H9 (cell line): ENCODE measurements around the gene ZNF652. TPM values are rescaled to one million over a fixed set of nuclear protein-coding genes. Genes with fewer than 3 reads are reported as not detected.

ENCODE experiments used
- DNase-seq: peaks from one replicate; pipeline ENCODE4 v3.0.0-alpha.2; 2017
- H2AFZ ChIP-seq: one replicate; pipeline ENCODE4 v1.6.1; 2013; ENCODE audit warnings: mild to moderate bottlenecking, low read length, control low read depth, moderate library complexity
- H2AK5ac ChIP-seq: 2 replicates; pipeline ENCODE4 v1.6.1; 2013; ENCODE audit warnings: low read length, control low read depth, mixed read lengths; ENCODE audit not compliant: insufficient read length
- H2BK120ac ChIP-seq: one replicate; pipeline ENCODE4 v1.6.1; 2013; ENCODE audit warnings: low read depth, mild to moderate bottlenecking, low read length, control low read depth, inconsistent platforms; ENCODE audit not compliant: poor library complexity, severe bottlenecking
- H2BK12ac ChIP-seq: 2 replicates; pipeline ENCODE4 v1.6.1; 2013; ENCODE audit warnings: low read length, control low read depth, mixed read lengths, low read depth; ENCODE audit not compliant: insufficient read length
- H2BK15ac ChIP-seq: 2 replicates; pipeline ENCODE4 v1.6.1; 2013; ENCODE audit warnings: low read depth, low read length, control low read depth
- H2BK20ac ChIP-seq: one replicate; pipeline ENCODE4 v1.6.1; 2013; ENCODE audit warnings: low read depth, mild to moderate bottlenecking, low read length, control low read depth, inconsistent platforms; ENCODE audit not compliant: poor library complexity, severe bottlenecking
- H2BK5ac ChIP-seq: 2 replicates; pipeline ENCODE4 v1.6.1; 2013; ENCODE audit warnings: low read length, control low read depth, mixed read lengths; ENCODE audit not compliant: insufficient read length
- H3K14ac ChIP-seq: 2 replicates; pipeline ENCODE4 v1.6.1; 2013; ENCODE audit warnings: low read length, control low read depth; ENCODE audit not compliant: insufficient read depth
- H3K18ac ChIP-seq: 2 replicates; pipeline ENCODE4 v1.6.1; 2013; ENCODE audit warnings: low read depth, mild to moderate bottlenecking, mixed read lengths, low read length, control low read depth; ENCODE audit not compliant: insufficient read length
- H3K23ac ChIP-seq: 2 replicates; pipeline ENCODE4 v1.6.1; 2013; ENCODE audit warnings: low read length, control low read depth, mixed read lengths, low read depth; ENCODE audit not compliant: insufficient read length
- H3K23me2 ChIP-seq: 2 replicates; pipeline ENCODE4 v1.6.1; 2013; ENCODE audit warnings: low read depth, mild to moderate bottlenecking, mixed read lengths, low read length, control low read depth; ENCODE audit not compliant: insufficient read length, poor library complexity, severe bottlenecking
- H3K27ac ChIP-seq: 2 replicates; pipeline ENCODE4 v1.5.1; 2013; ENCODE audit warnings: low read length, control low read depth, mixed read lengths, low read depth; ENCODE audit not compliant: insufficient read length
- H3K27me3 ChIP-seq: 2 replicates; pipeline ENCODE4 v1.6.1; 2013; ENCODE audit warnings: low read length, control low read depth, inconsistent platforms; ENCODE audit not compliant: insufficient read depth
- H3K4ac ChIP-seq: 2 replicates; pipeline ENCODE4 v1.6.1; 2013; ENCODE audit warnings: low read depth, mild to moderate bottlenecking, control low read depth, inconsistent platforms, low read length, moderate library complexity
- H3K4me1 ChIP-seq: 2 replicates; pipeline ENCODE4 v1.6.1; 2013; ENCODE audit warnings: low read length, control low read depth, inconsistent platforms; ENCODE audit not compliant: insufficient read depth
- H3K4me2 ChIP-seq: 2 replicates; pipeline ENCODE4 v1.6.1; 2013; ENCODE audit warnings: low read length, control low read depth, mixed read lengths; ENCODE audit not compliant: insufficient read length, insufficient read depth
- H3K56ac ChIP-seq: 2 replicates; pipeline ENCODE4 v1.6.1; 2013; ENCODE audit warnings: low read depth, mild to moderate bottlenecking, mixed read lengths, low read length, control low read depth; ENCODE audit not compliant: insufficient read length
- H3K79me1 ChIP-seq: 2 replicates; pipeline ENCODE4 v1.6.1; 2013; ENCODE audit warnings: low read depth, mild to moderate bottlenecking, moderate library complexity, low read length, control low read depth, inconsistent platforms; ENCODE audit not compliant: insufficient read depth, poor library complexity, severe bottlenecking
- H3K79me2 ChIP-seq: 2 replicates; pipeline ENCODE4 v1.6.1; 2013; ENCODE audit warnings: low read length, control low read depth, inconsistent platforms; ENCODE audit not compliant: insufficient read depth
- H3K9ac ChIP-seq: 2 replicates; pipeline ENCODE4 v1.6.1; 2013; ENCODE audit warnings: low read length, control low read depth, mixed read lengths; ENCODE audit not compliant: insufficient read length; ENCODE audit errors: extremely low read depth
- H3K9me3 ChIP-seq: one replicate; pipeline ENCODE4 v1.6.1; 2013; ENCODE audit warnings: low read depth, low read length, inconsistent platforms; ENCODE audit not compliant: control insufficient read depth
- H3T11ph ChIP-seq: one replicate; pipeline ENCODE4 v1.6.1; 2013; ENCODE audit warnings: mild to moderate bottlenecking, low read length, control low read depth, inconsistent platforms
- H4K20me1 ChIP-seq: one replicate; pipeline ENCODE4 v1.6.1; 2013; ENCODE audit not compliant: control insufficient read depth, insufficient read length, insufficient read depth
- H4K5ac ChIP-seq: 2 replicates; pipeline ENCODE4 v1.6.1; 2013; ENCODE audit warnings: low read depth, mild to moderate bottlenecking, mixed read lengths, low read length, control low read depth; ENCODE audit not compliant: insufficient read length
- H4K8ac ChIP-seq: replicated peaks from 2 replicates; pipeline ENCODE4 v1.6.1; 2013; ENCODE audit warnings: low read length, control low read depth, mixed read lengths, low read depth; ENCODE audit not compliant: insufficient read length
- H4K91ac ChIP-seq: 2 replicates; pipeline ENCODE4 v1.6.1; 2013; ENCODE audit warnings: low read depth, mild to moderate bottlenecking, moderate library complexity, mixed read lengths, low read length, control low read depth; ENCODE audit not compliant: insufficient read length
- H3K27ac Mint-ChIP-seq, 3 experiments: 2 replicates in 2 of 3; 3 replicates in 1 of 3; pipeline ENCODE4 v1.8.0; 2020 to 2021; ENCODE audit warnings: mixed read lengths in 3 of 3, mild to moderate bottlenecking in 1 of 3, moderate library complexity in 1 of 3
- H3K27me3 Mint-ChIP-seq: 2 replicates; pipeline ENCODE4 v1.8.0; 2021; ENCODE audit warnings: low read depth, mild to moderate bottlenecking, moderate library complexity, mixed read lengths
- H3K36me3 Mint-ChIP-seq, 3 experiments: 2 replicates in 2 of 3; 3 replicates in 1 of 3; pipeline ENCODE4 v1.8.0; 2020 to 2021; ENCODE audit warnings: low read depth in 3 of 3, mixed read lengths in 3 of 3; ENCODE audit not compliant: insufficient read depth in 1 of 3
- H3K4me1 Mint-ChIP-seq, 2 experiments: 2 replicates each; pipeline ENCODE4 v1.8.0; 2020; ENCODE audit warnings: mixed read lengths in 2 of 2
- H3K4me3 Mint-ChIP-seq, 2 experiments: 2 replicates in 1 of 2; 3 replicates in 1 of 2; pipeline ENCODE4 v1.8.0; 2020 to 2021; ENCODE audit warnings: mild to moderate bottlenecking in 2 of 2, mixed read lengths in 2 of 2, moderate library complexity in 1 of 2
- H3K9me3 Mint-ChIP-seq, 2 experiments: 2 replicates in 1 of 2; 3 replicates in 1 of 2; pipeline ENCODE4 v1.8.0; 2020; ENCODE audit warnings: mild to moderate bottlenecking in 2 of 2, mixed read lengths in 2 of 2, moderate library complexity in 1 of 2
- WGBS: extraction: QIAGEN DNeasy Blood & Tissue Kit; methylation state at CpG from one replicate; pipeline ENCODE4 v1.1.7; 2013; ENCODE audit warnings: missing lambda C conversion rate, low lambda C conversion rate, mixed read lengths; ENCODE audit not compliant: insufficient read length; ENCODE audit errors: extremely low coverage; 5-methylcytosine and 5-hydroxymethylcytosine counted together
- total RNA-seq: library from RNA; stranded (reverse); gene quantifications from 2 replicates; pipeline ENCODE4 v1.2.1, GENCODE V29; 2021
- TF ChIP-seq, protein P1 (sequence below): fragments of 200-600 bp; sonication (generic); conservative IDR thresholded peaks from 3 replicates; pipeline ENCODE4 v1.8.0; 2021; ENCODE audit warnings: antibody characterized with exemption, mild to moderate bottlenecking

Gene ZNF652
- total RNA-seq, 1 experiment from 2014 or later: 33.6 TPM

DNA sequence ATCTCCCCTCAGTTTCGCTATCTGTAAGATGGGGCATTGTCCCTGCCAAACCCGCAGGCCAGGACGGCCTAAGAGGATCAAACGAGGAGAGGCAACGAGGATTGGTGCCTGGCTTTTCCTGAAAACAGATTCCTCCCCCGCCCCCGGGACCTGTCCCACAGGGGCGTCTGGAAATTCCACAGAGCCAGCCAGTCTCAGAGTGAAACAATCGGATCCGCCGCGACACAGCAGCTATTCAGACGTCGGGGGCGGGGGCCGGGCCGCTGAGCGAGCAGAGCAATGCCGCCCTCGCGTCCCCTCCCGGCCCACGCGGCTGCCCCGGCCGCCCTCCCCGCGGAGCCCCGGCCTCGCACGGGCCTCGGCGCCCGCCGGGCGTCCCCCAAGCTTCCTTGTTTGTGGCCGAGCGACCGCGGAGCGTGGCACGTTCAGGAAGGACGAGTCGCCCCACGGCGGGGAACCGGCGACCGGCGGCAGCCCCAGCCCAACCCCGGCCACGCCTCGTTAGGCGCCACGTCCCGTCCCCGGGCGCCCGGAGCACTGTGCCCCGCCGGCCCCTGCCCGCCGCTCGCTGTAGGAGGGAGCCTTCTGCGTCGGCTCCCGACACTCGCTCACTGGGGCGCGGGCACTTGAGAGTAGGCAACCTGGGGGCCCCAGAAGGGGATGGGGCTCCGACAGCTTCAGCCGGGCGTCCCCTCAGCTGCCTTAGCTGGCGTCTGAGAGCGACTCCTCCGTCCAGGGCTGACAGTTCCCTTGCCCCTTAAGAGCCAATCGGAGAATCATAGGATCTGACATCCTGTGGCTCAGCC is 101.8 kb downstream of the ZNF652 start:
- peak; percentile 74 for DNase-seq
- Histone ChIP-seq H3K56ac (no peak overlapping the region), H2BK5ac (no peak overlapping the region), H3K27ac (no peak overlapping the region), H4K91ac (no peak overlapping the region), H3K4me1 (no peaks in the 10 kb centered on the region), H3K9me3 (no peaks in the 10 kb centered on the region), H4K5ac (no peak overlapping the region), H3T11ph (no peak overlapping the region), H2AK5ac (no peak overlapping the region), H4K20me1 (no peaks in the 10 kb centered on the region), H3K14ac (no peak overlapping the region), H2BK15ac (no peak overlapping the region), H3K4me2 (peak overlapping the region; percentile 41), H3K23me2 (no peaks in the 10 kb centered on the region), H4K8ac (no peak overlapping the region), H3K27me3 (no peaks in the 10 kb centered on the region; the same call in 1 of the 2 replicates), H3K4ac (no peak overlapping the region), H3K79me2 (no peaks in the 10 kb centered on the region), H3K23ac (no peak overlapping the region), H2BK20ac (no peak overlapping the region), H3K18ac (no peak overlapping the region), H3K9ac (no peak overlapping the region), H2AFZ (no peak overlapping the region), H2BK12ac (no peak overlapping the region), H3K79me1 (no peaks in the 10 kb centered on the region), H2BK120ac (no peak overlapping the region)
- peak overlapping the region; percentile 74 to 86 for H3K4me3 Mint-ChIP-seq
- H3K4me1 Mint-ChIP-seq: peaks cover 7 to 8% of the 10 kb centered on the region in 2 experiments
- WGBS: no CpG with 5 or more reads among the region's 77 CpGs
- no peaks in the 10 kb centered on the region for H3K9me3 Mint-ChIP-seq
- TF ChIP-seq, protein P1, sequence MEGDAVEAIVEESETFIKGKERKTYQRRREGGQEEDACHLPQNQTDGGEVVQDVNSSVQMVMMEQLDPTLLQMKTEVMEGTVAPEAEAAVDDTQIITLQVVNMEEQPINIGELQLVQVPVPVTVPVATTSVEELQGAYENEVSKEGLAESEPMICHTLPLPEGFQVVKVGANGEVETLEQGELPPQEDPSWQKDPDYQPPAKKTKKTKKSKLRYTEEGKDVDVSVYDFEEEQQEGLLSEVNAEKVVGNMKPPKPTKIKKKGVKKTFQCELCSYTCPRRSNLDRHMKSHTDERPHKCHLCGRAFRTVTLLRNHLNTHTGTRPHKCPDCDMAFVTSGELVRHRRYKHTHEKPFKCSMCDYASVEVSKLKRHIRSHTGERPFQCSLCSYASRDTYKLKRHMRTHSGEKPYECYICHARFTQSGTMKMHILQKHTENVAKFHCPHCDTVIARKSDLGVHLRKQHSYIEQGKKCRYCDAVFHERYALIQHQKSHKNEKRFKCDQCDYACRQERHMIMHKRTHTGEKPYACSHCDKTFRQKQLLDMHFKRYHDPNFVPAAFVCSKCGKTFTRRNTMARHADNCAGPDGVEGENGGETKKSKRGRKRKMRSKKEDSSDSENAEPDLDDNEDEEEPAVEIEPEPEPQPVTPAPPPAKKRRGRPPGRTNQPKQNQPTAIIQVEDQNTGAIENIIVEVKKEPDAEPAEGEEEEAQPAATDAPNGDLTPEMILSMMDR: no peak
- no peaks in the 10 kb centered on the region for H3K36me3 Mint-ChIP-seq
- H3K27me3 Mint-ChIP-seq: peaks cover 30% of the 10 kb centered on the region
- H3K27ac Mint-ChIP-seq: no peak overlapping the region
